SK-N-SH (cell line): ENCODE measurements around the gene SCD5. TPM values are rescaled to one million over a fixed set of nuclear protein-coding genes. Genes with fewer than 3 reads are reported as not detected.
"Not testable (repeated sequence)": the region's sequence is repeated elsewhere in the genome, so short reads cannot be mapped to it uniquely, and the experiment has no call there.

ENCODE experiments used
- CTCF ChIA-PET: fragments of 300-600, 350-600 bp; formaldehyde crosslinking; extraction: SDS; loops from one replicate; lab custom pipeline; 2021; lab: Yijun Ruan, JAX
- POLR2A ChIA-PET: fragments of 350-600 bp; sonication (Branson Sonifier 250); formaldehyde crosslinking; extraction: SDS; loops from one replicate; lab custom pipeline; 2020; ENCODE audit warnings: antibody characterized with exemption, inconsistent platforms; lab: Yijun Ruan, JAX
- DNase-seq: peaks from one replicate; pipeline ENCODE4 v3.0.0; 2012
- H2AFZ ChIP-seq: fragments of 200-600 bp; sonication (generic); 2 replicates; pipeline ENCODE4 v1.8.1; 2016; ENCODE audit warnings: antibody characterized with exemption, mild to moderate bottlenecking, low read depth
- H3F3A ChIP-seq: fragments of 200-600 bp; sonication (generic); replicated peaks from 2 replicates; pipeline ENCODE3; 2016; ENCODE audit warnings: antibody characterized with exemption, mild to moderate bottlenecking; ENCODE audit not compliant: insufficient read depth
- H3K27ac ChIP-seq, 2 experiments: fragments of 200-500 bp in 1 of 2; fragments of 200-600 bp in 1 of 2; sonication (Bioruptor generic) in 1 of 2; sonication (generic), shearing (Covaris generic) in 1 of 2; 2 replicates each; pipeline versions ENCODE4 v1.5.1 to v1.6.1; 2014 to 2016; ENCODE audit warnings: low read depth in 2 of 2, inconsistent platforms in 1 of 2, low read length in 1 of 2, mild to moderate bottlenecking in 1 of 2, mixed read lengths in 1 of 2
- H3K27me3 ChIP-seq: fragments of 200-600 bp; sonication (generic), shearing (Covaris generic); 2 replicates; pipeline ENCODE4 v1.6.1; 2016; ENCODE audit warnings: mixed run types; ENCODE audit not compliant: insufficient read depth
- H3K36me3 ChIP-seq, 2 experiments: fragments of 200-500 bp in 1 of 2; fragments of 200-600 bp in 1 of 2; sonication (Bioruptor generic) in 1 of 2; sonication (generic) in 1 of 2; replicated peaks in 1 of 2; 2 replicates each; pipeline versions ENCODE3 to v1.5.1; 2014 to 2016; ENCODE audit warnings: low read length in 1 of 2, mild to moderate bottlenecking in 1 of 2; ENCODE audit not compliant: insufficient read depth in 2 of 2, control insufficient read depth in 1 of 2
- H3K4me1 ChIP-seq, 2 experiments: fragments of 200-500 bp in 1 of 2; fragments of 200-600 bp in 1 of 2; sonication (Bioruptor generic) in 1 of 2; sonication (generic), shearing (Covaris generic) in 1 of 2; 2 replicates each; pipeline versions ENCODE4 v1.5.1 to v1.6.1; 2014 to 2016; ENCODE audit warnings: low read depth in 1 of 2, low read length in 1 of 2, mixed run types in 1 of 2; ENCODE audit not compliant: insufficient read depth in 2 of 2, control insufficient read depth in 1 of 2
- H3K4me2 ChIP-seq: fragments of 200-600 bp; sonication (generic), shearing (Covaris generic); 2 replicates; pipeline ENCODE4 v1.6.1; 2017; ENCODE audit warnings: mixed run types
- H3K4me3 ChIP-seq, 2 experiments: fragments of 200-500 bp in 1 of 2; fragments of 200-600 bp in 1 of 2; sonication (Bioruptor generic) in 1 of 2; sonication (generic), shearing (Covaris generic) in 1 of 2; 2 replicates each; pipeline versions ENCODE4 v1.5.1 to v1.8.1; 2014 to 2016; ENCODE audit warnings: low read depth in 2 of 2, inconsistent platforms in 1 of 2, low read length in 1 of 2, mild to moderate bottlenecking in 1 of 2, mixed read lengths in 1 of 2, moderate library complexity in 1 of 2
- H3K79me2 ChIP-seq: fragments of 200-600 bp; sonication (generic); 2 replicates; pipeline ENCODE4 v1.8.1; 2017; ENCODE audit warnings: mild to moderate bottlenecking; ENCODE audit not compliant: insufficient read depth
- H3K9ac ChIP-seq: fragments of 200-600 bp; sonication (generic); 2 replicates; pipeline ENCODE4 v1.6.1; 2017; ENCODE audit warnings: mixed run types
- H3K9me2 ChIP-seq: fragments of 200-600 bp; sonication (generic); 2 replicates; pipeline ENCODE4 v1.6.1; 2017; ENCODE audit warnings: mixed run types
- H3K9me3 ChIP-seq: fragments of 200-600 bp; sonication (generic); 2 replicates; pipeline ENCODE4 v1.6.1; 2017; ENCODE audit warnings: mixed run types, mild to moderate bottlenecking, moderate library complexity
- H4K20me1 ChIP-seq: fragments of 200-600 bp; sonication (generic); 2 replicates; pipeline ENCODE4 v1.6.1; 2017; ENCODE audit warnings: mild to moderate bottlenecking, mixed run types; ENCODE audit not compliant: insufficient read depth
- CTCF ChIP-seq: fragments of 200-600 bp; sonication (generic); IDR thresholded peaks from 2 replicates; pipeline ENCODE4 v1.6.1; 2017; ENCODE audit warnings: antibody characterized with exemption, mild to moderate bottlenecking, moderate library complexity
- ELF1 ChIP-seq: IDR thresholded peaks from 2 replicates; pipeline ENCODE4 v1.4.0; 2012
- EZH2phosphoT487 ChIP-seq: fragments of 200-600 bp; sonication (generic); IDR thresholded peaks from 2 replicates; pipeline ENCODE4 v1.6.1; 2017; ENCODE audit warnings: low read depth, mixed run types, mild to moderate bottlenecking, antibody characterized with exemption, moderate library complexity, borderline replicate concordance
- FOSL2 ChIP-seq: IDR thresholded peaks from 2 replicates; pipeline ENCODE4 v1.4.0; 2012; ENCODE audit warnings: low read depth, mild to moderate bottlenecking, moderate library complexity, borderline replicate concordance
- GATA2 ChIP-seq: sonication (generic); formaldehyde crosslinking; IDR thresholded peaks from 2 replicates; pipeline ENCODE4 v1.5.0; 2020; ENCODE audit warnings: mild to moderate bottlenecking, missing genetic modification reagents
- JUND ChIP-seq: IDR thresholded peaks from 2 replicates; pipeline ENCODE4 v1.4.0; 2012
- MEF2A ChIP-seq: IDR thresholded peaks from 2 replicates; pipeline ENCODE4 v1.4.0; 2012; ENCODE audit warnings: low read depth, borderline replicate concordance
- POLR2AphosphoS5 ChIP-seq: IDR thresholded peaks from 2 replicates; pipeline ENCODE4 v1.6.1; 2012; ENCODE audit warnings: low read depth, low read length
- SIN3A ChIP-seq: IDR thresholded peaks from 2 replicates; pipeline ENCODE4 v1.6.1; 2012; ENCODE audit warnings: low read depth, mild to moderate bottlenecking, low read length, moderate library complexity, borderline replicate concordance
- SMC3 ChIP-seq: IDR thresholded peaks from 2 replicates; pipeline ENCODE4 v1.6.1; 2012; ENCODE audit warnings: low read depth, low read length, improper control_type of control experiment
- TCF12 ChIP-seq: IDR thresholded peaks from 2 replicates; pipeline ENCODE4 v1.4.0; 2012
- WGBS: methylation state at CpG from one replicate; pipeline ENCODE4 v1.1.6; 2017; ENCODE audit warnings: low lambda C conversion rate; 5-methylcytosine and 5-hydroxymethylcytosine counted together
- polyA plus RNA-seq, 3 experiments: library from polyadenylated mRNA; depleted of rRNA; stranded (reverse); fragments of >200 nt; gene quantifications; 2 replicates each; pipeline ENCODE4 v1.2.3, GENCODE V29; 2012

The SCD5 gene
- polyA plus RNA-seq, 1 of the 3 experiments (the other 2 are of a cell fraction), result 23.7 TPM

DNA sequence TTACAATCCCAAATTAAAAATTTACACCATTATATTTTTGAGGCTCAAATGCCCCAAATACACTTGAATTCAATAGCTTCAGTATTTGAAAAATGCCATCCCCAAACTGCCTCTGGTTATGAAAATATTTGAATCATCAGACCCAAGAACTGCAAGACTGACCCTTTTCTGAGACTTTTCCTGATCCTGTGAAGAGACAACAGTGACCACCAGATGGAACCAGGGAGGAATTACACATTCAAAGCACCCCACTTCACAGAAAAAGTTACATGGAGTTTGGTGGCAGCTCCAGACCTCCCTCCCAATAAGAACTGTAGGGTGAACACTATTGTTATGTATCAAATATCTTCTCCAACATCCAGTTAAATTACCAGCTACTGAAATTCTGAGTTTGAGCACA is 44.0 kb upstream of the SCD5 start (continued):
- TF ChIP-seq SMC3 (peak; percentile 16; the same call in 1 of the 2 replicates), TCF12 (no peak), GATA2 (no peak), ELF1 (no peak), JUND (no peak), EZH2phosphoT487 (no peak), SIN3A (no peak)

DNA sequence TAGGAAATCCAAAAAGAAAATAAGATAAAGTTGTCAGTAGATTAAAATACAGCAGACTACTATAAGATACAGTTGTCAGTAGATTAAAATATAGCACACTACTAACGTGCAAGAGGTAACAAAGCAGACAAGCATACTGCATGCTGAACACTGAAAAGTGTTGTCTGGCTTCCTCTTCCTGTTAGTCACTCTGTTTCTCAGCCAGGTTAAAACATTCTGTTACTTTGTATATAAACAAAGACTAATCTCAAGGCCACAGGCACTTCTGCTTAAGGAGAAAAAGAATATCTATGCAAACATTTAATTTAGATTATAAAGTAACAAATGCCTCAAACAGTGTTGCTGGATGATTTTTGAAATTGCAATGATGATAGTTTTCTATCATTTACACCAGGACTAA is 41.0 kb upstream of the SCD5 start:
- Histone ChIP-seq H3K27me3 (no peaks in the 10 kb centered on the region), H3K4me1 (no peaks in the 10 kb centered on the region), H3K4me2 (no peak overlapping the region), H3K36me3 (peaks cover 67 to 89% of the 10 kb centered on the region in 2 experiments), H3K9me3 (no peaks in the 10 kb centered on the region), H2AFZ (no peak overlapping the region), H3K9me2 (no peaks in the 10 kb centered on the region), H3K9ac (no peak overlapping the region), H3K4me3 (no peak overlapping the region), H3F3A (peaks cover 62% of the 10 kb centered on the region), H3K27ac (no peak overlapping the region), H3K79me2 (peaks cover 25% of the 10 kb centered on the region; the same call in 1 of the 2 replicates), H4K20me1 (peaks cover 11% of the 10 kb centered on the region; the same call in 1 of the 2 replicates)
- WGBS, result 96% methylated on average over 1 of the region's 1 CpG
- ChIA-PET CTCF (no interaction called here), POLR2A (no interaction called here)
- no peak for DNase-seq
- TF ChIP-seq POLR2AphosphoS5, result no peak

GRCh38 chr4:82833696-82834313 is 35.2 kb upstream of the SCD5 start:
- CTCF ChIA-PET, result interaction anchor here (1.2 kb wide), 2 partner anchors 7 to 67 kb away, joined by 3 read pairs; no protein-coding TSS in a partner anchor
- H3K9ac ChIP-seq, result no peak overlapping the region

GRCh38 chr4:82833060-82833459 is 34.5 kb upstream of the SCD5 start:
- Histone ChIP-seq H3F3A (peaks cover 57% of the 10 kb centered on the region), H3K36me3 (peaks cover 59 to 92% of the 10 kb centered on the region in 2 experiments), H3K79me2 (peaks cover 49% of the 10 kb centered on the region), H4K20me1 (peaks cover 31% of the 10 kb centered on the region)
- H3K9ac ChIP-seq, POLR2A ChIA-PET, H2AFZ ChIP-seq, H3K27me3 ChIP-seq, H3K9me2 ChIP-seq, H3K4me1 ChIP-seq, DNase-seq, H3K27ac ChIP-seq, H3K9me3 ChIP-seq, H3K4me2 ChIP-seq, H3K4me3 ChIP-seq: not testable (repeated sequence)
- 93% methylated on average over 4 of the region's 4 CpGs for WGBS
- CTCF ChIA-PET, result interaction anchor here (1.2 kb wide), 2 partner anchors 18 to 68 kb away, joined by 3 read pairs; no protein-coding TSS in a partner anchor

More at GRCh38 chr4:82833696-82834313, 35.2 kb upstream of the SCD5 start:
- POLR2A ChIA-PET, result no interaction called here
- no peak for DNase-seq
- Histone ChIP-seq H3K4me3 (no peak overlapping the region), H3K27ac (peak overlapping the region in 1 of 2 experiments; percentile 59; a peak in 2 of 4 replicates), H3K4me1 (0 out of 4 replicates have a peak, but pooled peaks cover 0 to 3% of the 10 kb centered on the region in 2 experiments), H2AFZ (no peak overlapping the region), H3K36me3 (peaks cover 58 to 92% of the 10 kb centered on the region in 2 experiments), H3K79me2 (peaks cover 53% of the 10 kb centered on the region), H3K9me2 (no peaks in the 10 kb centered on the region), H3K4me2 (no peak overlapping the region)
- WGBS, result 55% methylated on average over 1 of the region's 1 CpG
- TF ChIP-seq GATA2 (no peak), MEF2A (peak; percentile 44; the same call in 1 of the 2 replicates), FOSL2 (peak; percentile 54; the same call in 1 of the 2 replicates), CTCF (peak; percentile 32; the same call in 1 of the 2 replicates), JUND (peak; percentile 46; the same call in 1 of the 2 replicates)
- TF ChIP-seq, all 33 proteins: peak for 4
- Histone ChIP-seq H3K27me3 (no peaks in the 10 kb centered on the region), H3F3A (peaks cover 64% of the 10 kb centered on the region), H3K9me3 (no peaks in the 10 kb centered on the region), H4K20me1 (peaks cover 31% of the 10 kb centered on the region)
